Ishikawa (cell line): Measurements from ENCODE around the gene TBCC.

ENCODE experiments used
- CEBPB ChIP-seq: IDR thresholded peaks from 2 replicates; pipeline ENCODE4 v1.6.1; 2012
- CREB1 ChIP-seq: IDR thresholded peaks from 2 replicates; pipeline ENCODE4 v1.6.1; 2012; ENCODE audit warnings: low read depth
- EGR1 ChIP-seq: IDR thresholded peaks from 2 replicates; pipeline ENCODE4 v1.6.1; 2012
- EP300 ChIP-seq: IDR thresholded peaks from 2 replicates; pipeline ENCODE4 v1.6.1; 2012; ENCODE audit warnings: borderline replicate concordance
- FOXM1 ChIP-seq: IDR thresholded peaks from 2 replicates; pipeline ENCODE4 v1.6.1; 2012; ENCODE audit warnings: low read depth, borderline replicate concordance
- MAX ChIP-seq: IDR thresholded peaks from 2 replicates; pipeline ENCODE4 v1.6.1; 2012
- NFIC ChIP-seq: IDR thresholded peaks from 2 replicates; pipeline ENCODE4 v1.6.1; 2012
- RAD21 ChIP-seq: IDR thresholded peaks from 2 replicates; pipeline ENCODE4 v1.6.1; 2012; ENCODE audit warnings: low read depth
- REST ChIP-seq: IDR thresholded peaks from 2 replicates; pipeline ENCODE4 v1.6.1; 2012; ENCODE audit warnings: low read depth, mild to moderate bottlenecking
- TAF1 ChIP-seq: IDR thresholded peaks from 2 replicates; pipeline ENCODE4 v1.6.1; 2012; ENCODE audit warnings: low read depth, mild to moderate bottlenecking
- TCF12 ChIP-seq: IDR thresholded peaks from 2 replicates; pipeline ENCODE4 v1.6.1; 2012; ENCODE audit warnings: low read depth
- TEAD4 ChIP-seq: IDR thresholded peaks from 2 replicates; pipeline ENCODE4 v1.6.1; 2012
- USF1 ChIP-seq: IDR thresholded peaks from 2 replicates; pipeline ENCODE4 v1.6.1; 2012
- YY1 ChIP-seq: IDR thresholded peaks from 2 replicates; pipeline ENCODE4 v1.6.1; 2012; ENCODE audit warnings: low read depth
- ZBTB7A ChIP-seq: IDR thresholded peaks from 2 replicates; pipeline ENCODE4 v1.6.1; 2012; ENCODE audit warnings: low read depth

Gene TBCC

GRCh38 chr6:42707595-42707994, 38.3 kb downstream of the TBCC start:
- no peak for TF ChIP-seq TEAD4
- TF ChIP-seq TCF12 = no peak
- no peak for TF ChIP-seq TAF1
- TF ChIP-seq MAX = no peak
- TF ChIP-seq ZBTB7A = no peak
- TF ChIP-seq YY1 = no peak
- no peak for TF ChIP-seq NFIC
- no peak for TF ChIP-seq EGR1
- no peak for TF ChIP-seq REST
- TF ChIP-seq CEBPB = no peak

- TF ChIP-seq TAF1 (no peak), NFIC (no peak), RAD21 (no peak), FOXM1 (no peak), TCF12 (no peak), EP300 (no peak), CEBPB (no peak), YY1 (no peak), CREB1 (no peak), REST (no peak), ZBTB7A (no peak), USF1 (no peak), EGR1 (no peak), MAX (no peak), TEAD4 (no peak)
These were observed 40.9 kb downstream of the TBCC start for GRCh38 chr6:42704937-42705374.

GRCh38 chr6:42704251-42704936, 41.5 kb downstream of the TBCC start:
- TF ChIP-seq EGR1 = no peak
- peak; percentile 41; the same call in 1 of the 2 replicates for TF ChIP-seq MAX

- TF ChIP-seq FOXM1 = no peak
- no peak for TF ChIP-seq CEBPB
- TF ChIP-seq EP300 = no peak
- no peak for TF ChIP-seq TCF12
- TF ChIP-seq CREB1 = no peak
These were observed 43.7 kb downstream of the TBCC start for GRCh38 chr6:42702200-42702599.

- TF ChIP-seq REST (no peak), MAX (no peak), TCF12 (no peak), EP300 (no peak), ZBTB7A (no peak), YY1 (no peak), TEAD4 (no peak), TAF1 (no peak), EGR1 (no peak), CREB1 (no peak), NFIC (no peak), USF1 (no peak), RAD21 (no peak), CEBPB (no peak), FOXM1 (no peak)
These were observed 47.7 kb downstream of the TBCC start for GRCh38 chr6:42698217-42698616.
